Adipose tissue (tissue), 3 donors: Measurements from ENCODE around the gene PLD4. TPM values are rescaled to one million over a fixed set of nuclear protein-coding genes. Genes with fewer than 3 reads are reported as not detected.
"Not testable (repeated sequence)": the region's sequence is repeated elsewhere in the genome, so short reads cannot be mapped to it uniquely, and the experiment has no call there.

Experiments
- H3K27ac ChIP-seq: one replicate; pipeline ENCODE4 v1.5.1; 2013; ENCODE audit warnings: low read depth, low read length
- WGBS, 3 donors: extraction: QIAGEN DNeasy Blood & Tissue Kit; methylation state at CpG; one replicate each; pipeline ENCODE4 v1.1.7; 2013; 5-methylcytosine and 5-hydroxymethylcytosine counted together
- polyA plus RNA-seq, 3 donors: library from polyadenylated mRNA; stranded (reverse); fragments of 200-250 nt; gene quantifications; one replicate each; pipeline ENCODE4 v1.2.3, GENCODE V29; 2013
- donor health status: healthy with polysubstance abuse.
- donor health status: Bipolar disorder and iron deficiency.
- donor health status: healthy.

PLD4 gene
- polyA plus RNA-seq, 3 donors, result 0.07 to 0.15 TPM; not detected in 1

DNA sequence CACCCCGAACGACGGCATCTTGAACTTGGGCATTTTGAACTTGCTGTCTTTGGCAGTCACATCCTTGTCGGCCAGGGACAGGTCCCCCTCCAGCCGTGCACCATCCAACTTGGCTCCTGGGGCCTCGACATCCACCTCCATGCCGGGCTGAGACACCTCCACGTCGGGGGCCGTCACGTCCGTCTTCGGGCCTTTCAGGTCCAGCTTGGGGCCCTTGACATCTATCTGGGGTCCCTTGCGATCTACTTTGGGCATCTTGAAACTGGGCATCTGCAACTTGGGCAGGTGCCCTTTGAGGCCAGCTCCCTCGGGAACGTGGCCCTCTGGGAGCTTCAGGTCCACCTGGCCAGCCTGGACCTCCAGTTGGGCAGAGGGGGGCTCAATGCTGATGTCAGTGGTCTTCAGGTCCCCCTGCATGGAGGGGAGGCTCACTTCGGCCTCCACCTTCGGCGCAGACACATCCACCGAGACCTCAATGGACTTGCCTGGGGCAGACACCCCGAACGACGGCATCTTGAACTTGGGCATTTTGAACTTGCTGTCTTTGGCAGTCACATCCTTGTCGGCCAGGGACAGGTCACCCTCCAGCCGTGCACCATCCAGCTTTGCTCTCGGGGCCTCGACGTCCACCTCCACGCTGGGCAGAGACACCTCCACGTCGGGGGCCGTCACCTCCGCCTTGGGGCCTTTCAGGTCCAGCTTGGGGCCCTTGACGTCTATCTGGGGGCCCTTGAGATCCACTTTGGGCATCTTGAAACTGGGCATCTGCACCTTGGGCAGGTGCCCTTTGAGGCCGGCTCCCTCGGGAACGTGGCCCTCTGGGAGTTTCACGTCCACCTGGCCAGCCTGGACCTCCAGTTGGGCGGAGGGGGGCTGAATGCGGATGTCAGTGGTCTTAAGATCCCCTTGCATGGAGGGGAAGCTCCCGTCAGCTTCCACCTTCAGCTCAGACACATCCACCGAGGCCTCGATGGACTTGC is 21.6 kb downstream of the PLD4 start:
- WGBS, 3 donors, result 91 to 93% (median 91%) methylated on average over 37 to 41 of the region's 43 CpGs
- H3K27ac ChIP-seq, result not testable (repeated sequence)

DNA sequence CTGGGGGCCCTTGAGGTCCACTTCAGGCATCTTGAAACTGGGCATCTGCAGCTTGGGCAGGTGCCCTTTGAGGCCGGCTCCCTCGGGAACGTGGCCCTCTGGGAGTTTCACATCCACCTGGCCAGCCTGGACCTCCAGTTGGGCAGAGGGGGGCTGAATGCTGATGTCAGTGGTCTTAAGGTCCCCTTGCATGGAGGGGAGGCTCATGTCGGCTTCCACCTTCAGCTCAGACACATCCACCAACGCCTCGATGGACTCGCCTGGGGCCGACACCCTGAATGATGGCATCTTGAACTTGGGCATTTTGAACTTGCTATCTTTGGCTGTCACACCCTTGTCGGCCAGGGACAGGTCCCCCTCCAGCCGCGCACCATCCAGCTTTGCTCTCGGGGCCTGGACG is 22.5 kb downstream of the PLD4 start:
- H3K27ac ChIP-seq, result not testable (repeated sequence)
- WGBS, 3 donors, result 95 to 97% (median 96%) methylated on average over 13 of the region's 13 CpGs

DNA sequence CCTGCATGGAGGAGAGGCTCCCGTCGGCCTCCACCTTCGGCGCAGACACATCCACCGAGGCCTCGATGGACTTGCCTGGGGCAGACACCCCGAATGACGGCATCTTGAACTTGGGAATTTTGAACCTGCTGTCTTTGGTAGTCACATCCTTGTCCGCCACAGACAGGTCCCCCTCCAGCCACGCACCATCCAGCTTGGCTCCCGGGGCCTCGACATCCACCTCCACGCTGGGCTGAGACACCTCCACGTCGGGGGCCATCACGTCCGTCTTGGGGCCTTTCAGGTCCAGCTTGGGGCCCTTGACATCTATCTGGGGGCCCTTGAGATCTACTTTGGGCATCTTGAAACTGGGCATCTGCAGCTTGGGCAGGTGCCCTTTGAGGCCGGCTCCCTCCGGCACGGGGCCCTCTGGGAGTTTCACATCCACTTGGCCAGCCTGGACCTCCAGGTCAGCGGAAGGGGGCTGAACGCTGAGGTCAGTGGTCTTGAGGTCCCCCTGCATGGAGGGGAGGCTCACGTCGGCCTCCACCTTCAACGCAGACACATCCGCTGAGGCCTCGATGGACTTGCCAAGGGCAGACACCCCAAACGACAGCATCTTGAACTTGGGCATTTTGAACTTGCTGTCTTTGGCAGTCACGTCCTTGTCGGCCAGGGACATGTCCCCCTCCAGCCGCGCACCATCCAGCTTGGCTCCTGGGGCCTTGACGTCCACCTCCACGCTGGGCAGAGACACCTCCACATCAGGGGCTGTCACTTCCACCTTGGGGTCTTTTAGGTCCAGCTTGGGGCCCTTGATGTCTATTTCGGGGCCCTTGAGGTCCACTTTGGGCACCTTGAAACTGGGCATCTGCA is 23.4 kb downstream of the PLD4 start:
- H3K27ac ChIP-seq, result not testable (repeated sequence)
- WGBS, 3 donors, result 94 to 96% (median 94%) methylated on average over 35 of the region's 35 CpGs

DNA sequence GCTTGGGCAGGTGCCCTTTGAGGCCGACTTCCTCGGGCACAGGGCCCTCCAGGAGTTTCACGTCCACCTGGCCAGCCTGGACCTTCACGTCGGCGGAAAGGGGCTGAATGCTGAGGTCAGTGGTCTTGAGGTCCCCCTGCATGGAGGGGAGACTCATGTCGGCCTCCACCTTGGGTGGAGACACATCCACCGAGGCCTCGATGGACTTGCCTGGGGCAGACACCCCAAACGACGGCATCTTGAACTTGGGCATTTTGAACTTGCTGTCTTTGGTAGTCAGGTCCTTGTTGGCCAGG is 24.0 kb downstream of the PLD4 start:
- WGBS, 3 donors, result 92 to 97% (median 93%) methylated on average over 7 to 11 of the region's 11 CpGs
- H3K27ac ChIP-seq, result no peak overlapping the region

DNA sequence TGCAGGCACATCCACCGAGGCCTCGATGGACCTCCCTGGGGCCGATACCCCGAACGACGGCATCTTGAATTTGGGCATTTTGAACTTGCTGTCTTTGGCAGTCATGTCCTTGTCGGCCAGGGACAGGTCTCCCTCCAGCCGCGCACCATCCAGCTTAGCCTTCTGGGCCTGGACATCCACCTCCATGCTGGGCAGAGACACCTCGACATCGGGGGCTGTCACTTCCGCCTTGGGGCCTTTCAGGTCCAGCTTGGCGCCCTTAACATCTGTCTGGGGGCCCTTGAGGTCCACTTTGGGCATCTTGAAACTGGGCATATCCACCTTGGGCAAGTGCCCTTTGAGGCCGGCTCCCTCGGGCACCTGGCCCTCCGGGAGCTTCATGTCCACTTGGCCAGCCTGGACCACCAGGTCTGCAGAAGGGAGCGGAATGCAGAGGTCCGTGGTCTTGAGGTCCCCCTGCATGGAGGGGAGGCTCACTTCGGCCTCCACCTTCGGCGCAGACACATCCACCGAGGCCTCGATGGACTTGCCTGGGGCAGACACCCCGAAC is 24.8 kb downstream of the PLD4 start:
- WGBS, 3 donors, result 89 to 95% (median 95%) methylated on average over 18 to 24 of the region's 24 CpGs
- not testable (repeated sequence) for H3K27ac ChIP-seq

DNA sequence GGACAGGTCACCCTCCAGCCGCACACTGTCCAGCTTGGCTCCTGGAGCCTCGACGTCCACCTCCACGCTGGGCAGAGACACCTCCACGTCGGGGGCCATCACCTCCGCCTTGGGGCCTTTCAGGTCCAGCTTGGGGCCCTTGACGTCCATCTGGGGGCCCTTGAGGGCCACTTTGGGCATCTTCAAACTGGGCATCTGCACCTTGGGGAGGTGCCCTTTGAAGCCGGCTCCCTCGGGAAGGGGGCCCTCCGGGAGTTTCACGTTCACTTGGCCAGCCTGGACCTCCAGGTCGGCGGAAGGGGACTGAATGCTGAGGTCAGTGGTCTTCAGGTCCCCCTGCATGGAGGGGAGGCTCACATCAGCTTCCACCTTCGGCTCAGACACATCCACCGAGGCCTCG is 25.3 kb downstream of the PLD4 start:
- WGBS, 3 donors, result 94 to 95% (median 95%) methylated on average over 16 to 17 of the region's 17 CpGs
- H3K27ac ChIP-seq, result no peak overlapping the region

DNA sequence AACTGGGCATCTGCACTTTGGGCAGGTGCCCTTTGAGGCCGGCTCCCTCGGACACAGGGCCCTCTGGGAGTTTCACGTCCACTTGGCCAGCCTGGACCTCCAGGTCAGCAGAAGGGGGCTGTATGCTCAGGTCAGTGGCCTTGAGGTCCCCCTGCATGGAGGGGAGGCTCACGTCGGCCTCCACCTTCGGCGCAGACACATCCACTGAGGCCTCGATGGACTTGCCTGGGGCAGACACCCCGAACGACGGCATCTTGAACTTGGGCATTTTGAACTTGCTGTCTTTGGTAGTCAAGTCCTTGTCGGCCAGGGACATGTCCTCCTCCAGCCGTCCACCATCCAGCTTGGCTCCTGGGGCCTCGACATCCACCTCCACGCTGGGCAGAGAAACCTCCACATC is 26.0 kb downstream of the PLD4 start:
- 86 to 95% (median 92%) methylated on average over 5 to 15 of the region's 15 CpGs for WGBS, 3 donors
- not testable (repeated sequence) for H3K27ac ChIP-seq

DNA sequence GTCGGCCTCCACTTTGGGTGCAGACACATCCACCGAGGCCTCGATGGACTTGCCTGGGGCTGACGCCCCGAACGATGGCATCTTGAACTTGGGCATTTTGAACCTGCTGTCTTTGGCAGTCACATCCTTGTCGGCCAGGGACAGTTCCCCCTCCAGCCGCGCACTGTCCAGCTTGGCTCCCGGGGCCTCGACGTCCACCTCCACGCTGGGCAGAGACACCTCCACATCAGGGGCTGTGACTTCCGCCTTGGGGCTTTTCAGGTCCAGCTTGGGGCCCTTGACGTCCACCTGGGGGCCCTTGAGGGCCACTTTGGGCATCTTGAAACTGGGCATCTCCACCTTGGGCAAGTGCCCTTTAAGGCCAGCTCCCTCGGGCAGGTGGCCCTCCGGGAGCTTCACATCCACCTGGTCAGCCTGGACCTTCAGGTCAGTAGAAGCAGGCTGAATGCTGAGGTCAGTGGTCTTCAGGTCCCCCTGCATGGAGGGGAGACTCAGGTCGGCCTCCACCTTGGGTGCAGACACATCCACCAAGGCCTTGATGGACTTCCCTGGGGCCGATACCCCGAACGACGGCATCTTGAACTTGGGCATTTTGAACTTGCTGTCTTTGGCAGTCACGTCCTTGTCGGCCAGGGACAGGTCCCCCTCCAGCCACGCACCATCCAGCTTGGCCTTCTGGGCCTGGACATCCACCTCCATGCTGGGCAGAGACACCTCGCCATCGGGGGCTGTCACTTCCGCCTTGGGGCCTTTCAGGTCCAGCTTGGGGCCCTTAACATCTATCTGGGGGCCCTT is 27.4 kb downstream of the PLD4 start:
- 88 to 91% (median 90%) methylated on average over 22 to 28 of the region's 28 CpGs for WGBS, 3 donors
- not testable (repeated sequence) for H3K27ac ChIP-seq

DNA sequence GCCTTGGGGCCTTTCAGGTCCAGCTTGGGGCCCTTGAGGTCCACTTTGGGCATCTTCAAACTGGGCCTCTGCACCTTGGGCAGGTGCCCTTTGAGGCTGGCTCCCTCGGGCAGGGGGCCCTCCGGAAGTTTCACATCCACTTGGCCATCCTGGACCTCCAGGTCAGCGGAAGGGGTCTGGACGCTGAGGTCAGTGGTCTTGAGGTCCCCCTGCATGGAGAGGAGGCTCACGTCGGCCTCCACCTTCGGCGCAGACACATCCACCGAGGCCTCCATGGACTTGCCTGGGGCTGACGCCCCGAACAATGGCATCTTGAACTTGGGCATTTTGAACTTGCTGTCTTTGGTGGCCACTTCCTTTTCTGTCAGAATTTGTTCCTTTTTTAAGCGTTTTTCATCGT is 28.4 kb downstream of the PLD4 start:
- H3K27ac ChIP-seq, result no peak overlapping the region
- 88 to 90% (median 89%) methylated on average over 13 of the region's 13 CpGs for WGBS, 3 donors

DNA sequence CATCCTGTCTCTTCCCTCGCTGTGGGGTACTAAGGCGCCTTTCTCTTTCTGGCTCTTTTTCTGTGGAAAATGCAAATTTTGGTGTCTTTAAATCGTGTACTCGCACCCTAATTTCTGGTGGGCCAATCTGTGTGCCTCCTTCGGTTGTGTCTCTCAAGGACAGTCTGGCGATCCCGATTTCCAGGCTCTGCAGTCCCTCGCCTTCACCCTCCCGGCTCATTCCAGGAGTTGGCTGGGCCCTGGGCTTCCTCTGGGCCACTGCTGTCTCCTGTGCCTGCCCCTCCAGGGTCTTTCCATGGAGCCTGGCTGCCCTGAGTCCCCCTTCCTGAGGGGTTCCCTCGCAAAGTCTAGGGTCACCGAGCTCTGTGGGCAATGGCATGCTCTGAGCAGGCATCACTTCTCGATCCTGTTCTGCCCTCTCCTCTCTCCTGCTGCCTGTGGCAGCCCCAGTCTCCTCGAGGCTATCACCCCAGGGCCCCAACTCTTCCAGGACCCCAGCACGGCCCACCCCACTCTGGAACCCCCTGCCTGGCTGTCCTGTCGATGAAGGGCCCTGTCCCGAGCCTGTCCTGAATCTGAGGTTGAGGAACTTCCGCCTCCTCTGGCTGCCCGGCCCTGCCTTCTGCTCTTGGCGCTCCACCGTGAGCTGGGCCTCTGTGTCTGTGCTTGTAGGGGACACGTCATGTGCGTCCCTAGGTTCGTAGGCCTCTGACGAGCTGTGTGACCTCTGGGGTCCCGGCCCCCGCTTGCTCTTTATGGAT is 29.4 kb downstream of the PLD4 start:
- 88 to 91% (median 89%) methylated on average over 26 of the region's 26 CpGs for WGBS, 3 donors
- H3K27ac ChIP-seq, result no peak overlapping the region

DNA sequence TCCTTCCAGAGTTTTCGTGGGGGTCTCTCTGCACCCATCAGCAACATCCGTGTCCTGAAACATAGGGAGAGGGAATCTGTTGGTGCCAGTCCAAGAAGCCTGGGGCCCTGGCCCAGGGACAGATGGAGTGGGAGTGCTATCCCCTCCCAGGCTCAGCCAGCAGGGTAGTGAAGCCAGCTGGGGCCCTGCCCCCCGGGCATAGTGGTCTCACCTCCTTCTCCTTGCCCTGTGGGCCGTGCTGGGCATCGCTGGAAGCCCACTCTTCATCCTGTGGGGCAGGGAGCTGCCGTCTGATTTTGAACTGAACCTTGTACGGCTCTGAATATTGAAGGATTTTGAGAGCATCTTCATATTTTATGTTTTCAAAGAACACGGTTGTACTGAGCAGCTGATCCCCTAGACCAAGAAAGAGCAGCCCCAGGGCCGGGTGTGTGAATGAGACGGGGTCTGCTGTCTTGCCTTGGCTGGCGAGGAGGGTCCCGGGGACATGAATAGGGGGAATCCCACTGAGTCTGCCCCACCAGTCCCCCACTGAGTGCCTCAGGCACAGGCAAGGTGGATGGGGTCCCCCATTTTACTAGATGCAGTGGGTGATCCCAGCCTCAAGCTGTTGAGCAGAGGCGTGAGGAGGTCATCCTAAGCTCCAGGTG is 30.2 kb downstream of the PLD4 start:
- no peak overlapping the region for H3K27ac ChIP-seq
- 85 to 89% (median 86%) methylated on average over 13 of the region's 13 CpGs for WGBS, 3 donors

DNA sequence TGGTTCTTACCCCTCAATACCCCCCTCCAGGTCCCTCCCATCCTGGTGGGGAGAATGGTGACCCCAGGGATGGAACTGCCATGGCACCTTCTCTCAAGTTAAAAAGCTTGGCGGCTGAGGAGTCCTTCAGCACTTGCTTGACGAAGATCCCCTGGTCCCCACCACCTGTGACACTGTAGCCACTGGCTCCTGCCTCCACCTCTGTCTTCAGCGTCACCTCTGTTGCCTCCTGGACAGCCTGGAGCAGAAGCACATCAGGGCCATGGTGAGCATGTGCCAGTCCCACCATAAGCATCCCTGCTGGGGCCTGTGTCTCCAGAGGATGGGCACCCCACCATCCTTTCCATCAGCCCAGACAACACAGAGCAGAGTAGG is 30.7 kb downstream of the PLD4 start:
- H3K27ac ChIP-seq, result no peak overlapping the region
- WGBS, 3 donors, result 87 to 100% (median 95%) methylated on average over 3 of the region's 3 CpGs

DNA sequence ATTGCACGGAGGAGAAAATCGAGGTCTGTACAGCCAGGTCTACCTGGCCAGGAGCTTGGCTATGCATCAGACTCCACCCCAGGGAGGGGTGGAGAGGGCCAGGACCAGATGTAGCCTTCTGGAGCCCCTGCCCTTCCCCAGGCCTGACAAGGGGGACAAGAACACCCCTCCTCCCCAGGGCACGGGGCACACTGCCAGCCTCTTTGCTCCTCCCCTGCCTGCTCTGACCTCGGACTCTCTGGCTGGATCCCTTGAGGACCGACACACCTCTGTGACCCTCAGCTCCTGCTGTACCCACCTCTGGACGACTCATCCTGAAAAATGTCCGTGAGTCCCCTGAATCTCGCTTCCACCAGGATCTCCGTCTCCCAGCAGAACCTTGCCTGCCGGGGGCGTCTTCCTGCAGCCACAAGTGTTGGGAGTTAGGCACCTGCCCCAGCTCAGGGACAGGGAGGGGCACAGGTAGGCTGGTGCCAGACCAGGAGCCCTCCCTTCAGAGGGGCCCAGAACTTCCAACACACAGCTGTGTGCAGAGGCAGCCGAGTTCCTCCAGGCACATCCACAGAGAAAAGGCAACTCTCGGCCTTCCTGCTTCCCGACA is 31.7 kb downstream of the PLD4 start:
- H3K27ac ChIP-seq, result no peak overlapping the region
- WGBS, 3 donors, result 72 to 88% (median 83%) methylated on average over 14 of the region's 14 CpGs

DNA sequence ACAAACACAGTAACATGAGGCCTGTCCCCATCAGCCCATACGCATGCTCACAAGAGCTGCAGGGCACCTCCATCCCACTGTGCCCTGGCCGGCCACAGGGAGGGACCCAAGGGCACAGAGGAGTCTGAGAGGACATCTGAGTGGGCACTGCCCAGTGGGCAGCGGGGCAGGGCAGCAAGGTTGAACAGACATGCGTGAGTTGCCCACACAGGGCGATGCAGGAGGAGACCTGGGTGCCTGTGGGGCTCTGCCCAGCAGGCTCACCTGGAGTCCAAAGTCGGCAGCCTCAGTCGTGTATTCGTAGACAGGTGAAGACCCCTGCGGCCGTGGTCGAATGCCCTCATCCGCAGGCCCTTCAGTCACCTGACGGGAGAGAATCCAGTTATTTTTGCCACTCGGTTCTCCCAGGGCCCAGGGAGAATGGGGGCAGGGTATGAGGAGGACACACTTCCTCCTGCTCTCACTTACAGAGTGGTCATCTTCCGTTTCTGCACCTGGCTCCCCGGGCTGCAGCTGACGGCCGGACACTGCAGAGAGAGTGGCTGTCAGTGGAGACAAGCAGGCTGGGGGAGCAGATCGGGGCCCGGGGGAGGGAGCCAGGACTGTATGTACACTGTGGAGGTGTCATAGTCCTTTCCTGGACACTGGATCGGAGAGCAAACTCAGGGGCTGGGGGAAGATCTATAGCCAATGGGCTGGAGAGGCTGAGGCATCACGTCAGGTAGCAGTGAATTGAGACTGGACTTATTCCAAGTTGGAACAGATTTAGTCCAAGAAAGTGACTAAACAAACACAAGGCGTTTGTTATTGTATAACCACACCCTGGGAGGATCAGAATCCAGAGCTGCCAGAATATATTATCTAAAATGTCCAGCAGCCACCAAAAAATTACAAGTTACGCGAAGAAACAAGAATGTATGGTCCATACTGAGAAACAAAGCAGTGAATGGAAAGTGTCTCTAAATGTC is 32.8 kb downstream of the PLD4 start:
- WGBS, 3 donors, result 65 to 79% (median 75%) methylated on average over 25 of the region's 25 CpGs
- no peak overlapping the region for H3K27ac ChIP-seq

DNA sequence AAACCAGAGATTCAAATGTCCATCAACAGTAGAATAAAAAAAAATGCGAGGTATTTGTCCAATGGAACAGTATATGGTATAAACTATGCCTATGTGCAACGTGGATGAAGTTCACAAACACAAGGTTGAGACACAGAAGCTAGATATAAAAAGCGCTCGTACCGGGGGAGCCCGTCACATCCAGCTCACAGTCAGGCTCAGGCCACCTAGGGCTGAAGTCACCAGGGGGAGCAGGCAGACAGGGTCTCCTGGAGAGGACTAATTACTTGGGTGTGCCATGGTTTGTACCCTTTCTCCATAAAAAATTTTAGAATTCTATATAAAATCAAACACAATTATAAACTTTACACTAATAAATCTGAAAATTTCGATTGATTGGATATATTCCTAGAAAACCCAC is 39.9 kb downstream of the PLD4 start:
- 87 to 92% (median 92%) methylated on average over 7 of the region's 7 CpGs for WGBS, 3 donors

More for the DNA sequence above, 39.9 kb downstream of the PLD4 start:
- no peak overlapping the region for H3K27ac ChIP-seq
